K562 (cell line): ENCODE measurements around the gene CFAP141. TPM values are rescaled to one million over a fixed set of nuclear protein-coding genes. Genes with fewer than 3 reads are reported as not detected.

Experiments used
- BHLHE40 ChIP-seq: IDR thresholded peaks from 2 replicates; pipeline ENCODE4 v1.6.1; 2011; ENCODE audit warnings: low read length, improper control_type of control experiment
- CC2D1A ChIP-seq: fragments of 450-650 bp; IDR thresholded peaks from 2 replicates; pipeline ENCODE4 v1.6.1; 2017; ENCODE audit warnings: mild to moderate bottlenecking
- CEBPG ChIP-seq, 3 experiments: fragments of 200-800 bp in 1 of 3; sonication (Bioruptor generic) in 1 of 3; sonication (generic) in 1 of 3; formaldehyde crosslinking in 1 of 3; IDR thresholded peaks in 2 of 3; conservative IDR thresholded peaks in 1 of 3; 2 replicates each; pipeline versions ENCODE4 v1.6.1 to v1.8.0; 2016 to 2022; ENCODE audit warnings: missing compliant biosample characterization in 2 of 3, missing genetic modification characterization in 2 of 3, mild to moderate bottlenecking in 1 of 3, missing genetic modification reagents in 1 of 3
- CHD2 ChIP-seq: IDR thresholded peaks from 2 replicates; pipeline ENCODE4 v1.6.1; 2011; ENCODE audit warnings: low read depth, low read length
- CXXC5 ChIP-seq: fragments of 250-450 bp; sonication (Bioruptor Pico); IDR thresholded peaks from 2 replicates; pipeline ENCODE4 v1.8.0; 2022; ENCODE audit warnings: inconsistent platforms, mild to moderate bottlenecking, moderate library complexity
- EP400 ChIP-seq: fragments of 450-650 bp; IDR thresholded peaks from 2 replicates; pipeline ENCODE4 v1.6.1; 2017; ENCODE audit warnings: antibody characterized with exemption, mild to moderate bottlenecking, moderate library complexity
- EWSR1 ChIP-seq: fragments of 450-650 bp; IDR thresholded peaks from 2 replicates; pipeline ENCODE4 v1.6.1; 2018; ENCODE audit warnings: borderline replicate concordance, mild to moderate bottlenecking, low read depth, moderate library complexity; ENCODE audit not compliant: partially characterized antibody
- EZH2 ChIP-seq: IDR thresholded peaks from 2 replicates; pipeline ENCODE4 v1.6.1; 2012; ENCODE audit warnings: low read depth, mild to moderate bottlenecking, inconsistent platforms, low read length, borderline replicate concordance
- FOXM1 ChIP-seq, 2 experiments: fragments of 450-650 bp in 1 of 2; sonication (generic) in 1 of 2; formaldehyde crosslinking in 1 of 2; IDR thresholded peaks; 2 replicates each; pipeline versions ENCODE4 v1.6.1 to v1.9.0; 2017 to 2022; ENCODE audit warnings: low read depth in 2 of 2, mild to moderate bottlenecking in 2 of 2, missing genetic modification reagents in 1 of 2, moderate library complexity in 1 of 2
- HDAC1 ChIP-seq, 2 experiments: fragments of 450-650 bp; IDR thresholded peaks; 2 replicates each; pipeline ENCODE4 v1.6.1; 2016 to 2017; ENCODE audit warnings: inconsistent platforms in 1 of 2, mild to moderate bottlenecking in 1 of 2, moderate library complexity in 1 of 2
- HDAC2 ChIP-seq: fragments of 450-650 bp; IDR thresholded peaks from 2 replicates; pipeline ENCODE4 v1.6.1; 2016; ENCODE audit warnings: mild to moderate bottlenecking
- KHSRP ChIP-seq: fragments of 450-650 bp; IDR thresholded peaks from 2 replicates; pipeline ENCODE4 v1.6.1; 2017
- L3MBTL2 ChIP-seq: fragments of 450-650 bp; IDR thresholded peaks from 2 replicates; pipeline ENCODE4 v1.6.1; 2016; ENCODE audit warnings: mild to moderate bottlenecking, moderate library complexity
- MAFG ChIP-seq: fragments of 450-650 bp; conservative IDR thresholded peaks from 2 replicates; pipeline ENCODE4 v1.6.1; 2016; ENCODE audit warnings: missing genetic modification characterization, missing compliant biosample characterization
- POLR2AphosphoS5 ChIP-seq: IDR thresholded peaks from 2 replicates; pipeline ENCODE4 v1.6.1; 2011; ENCODE audit warnings: mild to moderate bottlenecking, low read depth, low read length, moderate library complexity; ENCODE audit not compliant: control insufficient read depth, insufficient read depth
- RBBP5 ChIP-seq: fragments of 200-600 bp; sonication (generic); IDR thresholded peaks from 2 replicates; pipeline ENCODE4 v1.6.1; 2012; ENCODE audit warnings: borderline replicate concordance, mild to moderate bottlenecking, low read length, control low read depth, inconsistent platforms; ENCODE audit not compliant: insufficient read depth, poor library complexity, severe bottlenecking
- SMAD1 ChIP-seq: fragments of 150-350 bp; IDR thresholded peaks from 2 replicates; pipeline ENCODE4 v1.6.1; 2014; ENCODE audit warnings: low read length, low read depth; ENCODE audit not compliant: partially characterized antibody
- SMAD4 ChIP-seq: fragments of 250-450 bp; sonication (Bioruptor Pico); conservative IDR thresholded peaks from 2 replicates; pipeline ENCODE4 v1.8.0; 2021; ENCODE audit warnings: inconsistent platforms, mild to moderate bottlenecking, moderate library complexity
- SMARCA4 ChIP-seq: fragments of 450-650 bp; IDR thresholded peaks from 2 replicates; pipeline ENCODE4 v1.6.1; 2016
- SOX6 ChIP-seq: fragments of 450-650 bp; IDR thresholded peaks from 2 replicates; pipeline ENCODE4 v1.6.1; 2014; ENCODE audit warnings: mild to moderate bottlenecking
- SP1 ChIP-seq: sonication (generic); formaldehyde crosslinking; IDR thresholded peaks from 2 replicates; pipeline ENCODE4 v1.8.1; 2022; ENCODE audit warnings: mild to moderate bottlenecking, missing genetic modification reagents
- STAT5A ChIP-seq: IDR thresholded peaks from 2 replicates; pipeline ENCODE4 v1.6.1; 2012; ENCODE audit warnings: low read length, inconsistent platforms, borderline replicate concordance
- TEAD4 ChIP-seq, 2 experiments: sonication (generic) in 1 of 2; formaldehyde crosslinking in 1 of 2; IDR thresholded peaks; 2 replicates each; pipeline versions ENCODE4 v1.6.1 to v1.8.0; 2012 to 2022; ENCODE audit warnings: borderline replicate concordance in 1 of 2, inconsistent platforms in 1 of 2, low read length in 1 of 2, mild to moderate bottlenecking in 1 of 2, missing genetic modification reagents in 1 of 2
- ZFPM2 ChIP-seq: fragments of 250-450 bp; sonication (Bioruptor Pico); IDR thresholded peaks from 2 replicates; pipeline ENCODE4 v1.5.1; 2022; ENCODE audit warnings: mild to moderate bottlenecking
- ZNF655 ChIP-seq: fragments of 250-450 bp; sonication (Bioruptor Pico); IDR thresholded peaks from 2 replicates; pipeline ENCODE4 v1.5.0; 2021
- ZNF785 ChIP-seq: fragments of 250-450 bp; sonication (Bioruptor Pico); IDR thresholded peaks from 2 replicates; pipeline ENCODE4 v1.4.0; 2020; ENCODE audit warnings: mild to moderate bottlenecking
- polyA plus RNA-seq, 8 experiments: library from polyadenylated mRNA; depleted of rRNA in 4 of 8; stranded (reverse) in 5 of 8; unstranded in 3 of 8; fragments of >200 nt; fragmentation: Nextera tagmentation in 2 of 8; fragmentation: Illumina TruSeq in 1 of 8; extraction: Ambion mirVana in 2 of 8; extraction: Trizol in 1 of 8; gene quantifications; 2 replicates each; pipeline versions ENCODE4 v1.2.1 to v1.2.3, GENCODE V29; 2011 to 2014; ENCODE audit warnings: inconsistent platforms in 1 of 8, missing spikeins in 1 of 8
- total RNA-seq, 7 experiments: library from RNA; depleted of rRNA in 6 of 7; stranded (reverse); fragments of >200 nt in 6 of 7; fragmentation: Illumina TruSeq in 2 of 7; extraction: Trizol in 2 of 7; gene quantifications; 2 replicates each; pipeline versions ENCODE4 v1.2.1 to v1.2.3, GENCODE V29; 2011 to 2021; ENCODE audit warnings: low replicate concordance in 1 of 7
- TF ChIP-seq, protein P1 (sequence below): fragments of 450-650 bp; IDR thresholded peaks from 2 replicates; pipeline ENCODE4 v1.6.1; 2016

Gene CFAP141
- total and polyA plus RNA-seq, 9 of the 15 experiments (the other 6 are each of a cell fraction or from before 2014, with no cell fraction given): not detected

DNA sequence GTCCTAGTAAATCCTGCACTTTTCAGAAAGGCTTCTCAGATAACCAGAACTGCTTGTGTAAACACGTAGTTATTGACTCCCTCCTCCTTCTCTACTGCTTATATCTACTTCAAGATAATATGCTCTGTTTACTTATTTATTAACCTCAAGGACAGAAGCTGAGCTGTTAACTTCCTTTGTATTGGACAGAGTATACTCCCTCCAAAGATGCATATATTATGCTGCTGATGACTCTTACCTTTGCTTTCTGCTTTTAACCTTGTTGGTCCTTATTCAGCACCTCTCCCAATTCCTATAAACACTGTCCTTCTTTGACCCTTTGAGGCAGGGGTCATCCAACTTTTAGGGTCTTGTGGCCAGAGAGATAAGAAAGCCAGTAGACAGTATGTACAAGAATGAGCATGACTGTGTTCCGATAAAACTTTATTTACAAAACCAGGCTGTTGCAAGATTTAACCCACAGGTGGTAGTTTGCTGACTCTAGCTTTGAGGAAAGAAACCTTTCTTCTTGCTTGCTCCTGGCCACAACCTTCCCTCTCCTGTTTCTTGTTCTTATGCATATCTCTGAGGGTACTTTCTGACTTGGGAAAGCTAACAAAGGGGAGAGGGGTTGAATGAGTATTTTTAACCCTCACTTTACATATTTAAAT lies 19.2 kb downstream of the CFAP141 start (continued):
- 0 out of 2 replicates have a peak, but pooled peaks have one; percentile 27 for TF ChIP-seq CXXC5 (CRISPR knock-in tag)
- TF ChIP-seq CHD2: no peak
- TF ChIP-seq SMAD4: peak; percentile 58
- TF ChIP-seq, protein P1, sequence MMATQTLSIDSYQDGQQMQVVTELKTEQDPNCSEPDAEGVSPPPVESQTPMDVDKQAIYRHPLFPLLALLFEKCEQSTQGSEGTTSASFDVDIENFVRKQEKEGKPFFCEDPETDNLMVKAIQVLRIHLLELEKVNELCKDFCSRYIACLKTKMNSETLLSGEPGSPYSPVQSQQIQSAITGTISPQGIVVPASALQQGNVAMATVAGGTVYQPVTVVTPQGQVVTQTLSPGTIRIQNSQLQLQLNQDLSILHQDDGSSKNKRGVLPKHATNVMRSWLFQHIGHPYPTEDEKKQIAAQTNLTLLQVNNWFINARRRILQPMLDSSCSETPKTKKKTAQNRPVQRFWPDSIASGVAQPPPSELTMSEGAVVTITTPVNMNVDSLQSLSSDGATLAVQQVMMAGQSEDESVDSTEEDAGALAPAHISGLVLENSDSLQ: 0 out of 2 replicates have a peak, but pooled peaks have one; percentile 29
- TF ChIP-seq KHSRP: 0 out of 2 replicates have a peak, but pooled peaks have one; percentile 45
- TF ChIP-seq EZH2: no peak
- TF ChIP-seq MAFG (tag): peak; percentile 48
- TF ChIP-seq RBBP5: peak; percentile 70
- TF ChIP-seq SMAD1: no peak
- no peak for TF ChIP-seq EWSR1
- peak; percentile 48; the same call in 1 of the 2 replicates for TF ChIP-seq STAT5A
- TF ChIP-seq ZNF785 (CRISPR knock-in tag): no peak
- TF ChIP-seq TEAD4 (IDR thresholded peaks at IDR 0.05; ENCODE audit: low read length): peak; percentile 77
- no peak for TF ChIP-seq TEAD4 (CRISPR knock-in tag; IDR thresholded peaks at IDR 0.05; ENCODE audit: borderline replicate concordance)
- TF ChIP-seq SMARCA4: peak; percentile 87
- peak; percentile 77 for TF ChIP-seq CC2D1A
- 0 out of 2 replicates have a peak, but pooled peaks have one; percentile 57 for TF ChIP-seq POLR2AphosphoS5
- TF ChIP-seq ZNF655: no peak
- TF ChIP-seq CEBPG (CRISPR knock-in tag; IDR thresholded peaks at IDR 0.05): 0 out of 2 replicates have a peak, but pooled peaks have one; percentile 47
- peak in 1 of 2 experiments; percentile 49; a peak in 1 of 4 replicates for TF ChIP-seq CEBPG (tag; conservative IDR thresholded peaks at IDR 0.05 in 1 of 2, IDR thresholded peaks at IDR 0.05 in 1 of 2)
- peak; percentile 78 for TF ChIP-seq FOXM1 (IDR thresholded peaks at IDR 0.05; ENCODE audit: low read depth)
- TF ChIP-seq FOXM1 (CRISPR knock-in tag; IDR thresholded peaks at IDR 0.05; ENCODE audit: low read depth): no peak
- 0 out of 2 replicates have a peak, but pooled peaks have one; percentile 32 for TF ChIP-seq ZFPM2 (CRISPR knock-in tag)
- TF ChIP-seq L3MBTL2: peak; percentile 54
- peak in 1 of 2 experiments; percentile 87; a peak in 2 of 4 replicates for TF ChIP-seq HDAC1 (IDR thresholded peaks at IDR 0.05)
- TF ChIP-seq BHLHE40: no peak
- TF ChIP-seq HDAC2: peak; percentile 90
- TF ChIP-seq SOX6: peak; percentile 90
- TF ChIP-seq SP1: peak; percentile 41; the same call in 1 of the 2 replicates
- peak; percentile 34; the same call in 1 of the 2 replicates for TF ChIP-seq EP400
